HepG2 (cell line): ENCODE data around the gene CD84. TPM values are rescaled to one million over a fixed set of nuclear protein-coding genes. Genes with fewer than 3 reads are reported as not detected.

Experiments used
- BATF2 ChIP-seq: sonication (generic); formaldehyde crosslinking; IDR thresholded peaks from 2 replicates; pipeline ENCODE4 v1.8.0; 2022; ENCODE audit warnings: mild to moderate bottlenecking, missing genetic modification reagents, moderate library complexity
- BORCS8-MEF2B ChIP-seq: sonication (generic); formaldehyde crosslinking; IDR thresholded peaks from 2 replicates; pipeline ENCODE4 v1.8.0; 2022; ENCODE audit warnings: mild to moderate bottlenecking, missing genetic modification reagents
- ESRRA ChIP-seq: sonication (generic); formaldehyde crosslinking; IDR thresholded peaks from 2 replicates; pipeline ENCODE4 v1.5.1; 2020; ENCODE audit warnings: mild to moderate bottlenecking, low read depth, missing genetic modification reagents
- FOXP4 ChIP-seq: sonication (generic); formaldehyde crosslinking; IDR thresholded peaks from 2 replicates; pipeline ENCODE4 v1.4.0; 2020; ENCODE audit warnings: missing genetic modification reagents
- HDAC1 ChIP-seq: sonication (generic); formaldehyde crosslinking; IDR thresholded peaks from 2 replicates; pipeline ENCODE4 v1.5.1; 2020; ENCODE audit warnings: mild to moderate bottlenecking, missing genetic modification reagents
- JUNB ChIP-seq: sonication (generic); formaldehyde crosslinking; IDR thresholded peaks from 2 replicates; pipeline ENCODE4 v1.8.0; 2022; ENCODE audit warnings: missing genetic modification reagents, mild to moderate bottlenecking, borderline replicate concordance
- NR2C2 ChIP-seq: sonication (generic); formaldehyde crosslinking; IDR thresholded peaks from 2 replicates; pipeline ENCODE4 v1.4.0; 2020; ENCODE audit warnings: missing genetic modification reagents, mild to moderate bottlenecking, moderate library complexity, borderline replicate concordance
- PAF1 ChIP-seq: IDR thresholded peaks from 2 replicates; pipeline ENCODE4 v1.6.1; 2016; ENCODE audit warnings: missing genetic modification reagents, missing compliant biosample characterization
- PAXIP1 ChIP-seq: sonication (generic); formaldehyde crosslinking; conservative IDR thresholded peaks from 2 replicates; pipeline ENCODE4 v1.4.0; 2020; ENCODE audit warnings: mild to moderate bottlenecking, missing genetic modification reagents, moderate library complexity
- PHB2 ChIP-seq: fragments of 450-650 bp; IDR thresholded peaks from 2 replicates; pipeline ENCODE4 v1.6.1; 2018; ENCODE audit not compliant: partially characterized antibody
- PITX1 ChIP-seq: sonication (generic); formaldehyde crosslinking; IDR thresholded peaks from 2 replicates; pipeline ENCODE4 v1.5.1; 2020; ENCODE audit warnings: mild to moderate bottlenecking, missing genetic modification reagents
- TERF1 ChIP-seq: sonication (generic); formaldehyde crosslinking; IDR thresholded peaks from 2 replicates; pipeline ENCODE4 v1.8.0; 2022; ENCODE audit warnings: mild to moderate bottlenecking, missing genetic modification reagents, moderate library complexity
- ZC3H4 ChIP-seq: sonication (generic); formaldehyde crosslinking; IDR thresholded peaks from 2 replicates; pipeline ENCODE4 v1.4.0; 2020; ENCODE audit warnings: missing genetic modification reagents, borderline replicate concordance
- ZFP1 ChIP-seq: IDR thresholded peaks from 2 replicates; pipeline ENCODE4 v1.6.1; 2016
- ZNF101 ChIP-seq: sonication (generic); formaldehyde crosslinking; IDR thresholded peaks from 2 replicates; pipeline ENCODE4 v1.4.0; 2020; ENCODE audit warnings: mild to moderate bottlenecking, low read depth, missing genetic modification reagents, borderline replicate concordance
- ZNF331 ChIP-seq: sonication (generic); formaldehyde crosslinking; IDR thresholded peaks from 2 replicates; pipeline ENCODE4 v1.4.0; 2020; ENCODE audit warnings: missing genetic modification reagents
- ZNF530 ChIP-seq: sonication (generic); formaldehyde crosslinking; IDR thresholded peaks from 2 replicates; pipeline ENCODE4 v1.5.0; 2020; ENCODE audit warnings: low read depth, mild to moderate bottlenecking, missing genetic modification reagents
- ZNF564 ChIP-seq: sonication (generic); formaldehyde crosslinking; IDR thresholded peaks from 2 replicates; pipeline ENCODE4 v1.8.1; 2023; ENCODE audit warnings: mild to moderate bottlenecking, missing genetic modification reagents
- ZNF614 ChIP-seq: IDR thresholded peaks from 2 replicates; pipeline ENCODE4 v1.6.1; 2018; ENCODE audit warnings: missing biosample characterization, missing genetic modification reagents, inconsistent platforms, borderline replicate concordance
- polyA plus RNA-seq, 8 experiments: library from polyadenylated mRNA; depleted of rRNA in 3 of 8; stranded (reverse) in 7 of 8; unstranded in 1 of 8; fragments of >200 nt; fragmentation: Illumina TruSeq in 4 of 8; extraction: Trizol in 4 of 8; gene quantifications; 2 replicates each; pipeline versions ENCODE4 v1.2.1 to v1.2.3, GENCODE V29; 2011 to 2016; ENCODE audit warnings: low read depth in 4 of 8, missing spikeins in 1 of 8, mixed read lengths in 1 of 8; ENCODE audit not compliant: insufficient read depth in 1 of 8
- total RNA-seq, 5 experiments: library from RNA; depleted of rRNA; stranded (reverse); fragments of >200 nt; fragmentation: Illumina TruSeq; extraction: Trizol; gene quantifications; 2 replicates each; pipeline ENCODE4 v1.2.3, GENCODE V29; 2016; ENCODE audit warnings: low read depth in 1 of 5

Gene CD84
- total and polyA plus RNA-seq, 2 of the 13 experiments (the other 11 are each of a cell fraction or from before 2014, with no cell fraction given): not detected

- TF ChIP-seq PAXIP1 (CRISPR knock-in tag): peak; percentile 67
- no peak for TF ChIP-seq PAF1 (CRISPR knock-in tag)
- peak; percentile 39; the same call in 1 of the 2 replicates for TF ChIP-seq ZNF614
- no peak for TF ChIP-seq ZFP1
- TF ChIP-seq ESRRA (CRISPR knock-in tag): no peak
- TF ChIP-seq ZNF564 (CRISPR knock-in tag): no peak
- TF ChIP-seq PITX1: no peak
- no peak for TF ChIP-seq ZNF530 (CRISPR knock-in tag)
- TF ChIP-seq ZC3H4: no peak
- no peak for TF ChIP-seq PHB2
- no peak for TF ChIP-seq ZNF101 (CRISPR knock-in tag)
- TF ChIP-seq TERF1 (CRISPR knock-in tag): no peak
- no peak for TF ChIP-seq NR2C2
- TF ChIP-seq BORCS8-MEF2B (CRISPR knock-in tag): no peak
- peak; percentile 32; the same call in 1 of the 2 replicates for TF ChIP-seq ZNF331 (CRISPR knock-in tag)
- TF ChIP-seq JUNB: no peak
- TF ChIP-seq HDAC1 (CRISPR knock-in tag): 0 out of 2 replicates have a peak, but pooled peaks have one; percentile 16
- TF ChIP-seq FOXP4 (CRISPR knock-in tag): 0 out of 2 replicates have a peak, but pooled peaks have one; percentile 18
- TF ChIP-seq BATF2 (CRISPR knock-in tag): no peak
These were observed 40.2 kb downstream of the CD84 start (continued) for GRCh38 chr1:160538985-160539651.
